HG02938 (cell line): ENCODE data around the gene FST.

ENCODE experiments used
- ATAC-seq: cut with Tn5 transposase; IDR thresholded peaks from one replicate; pipeline ENCODE4 v1.9.1; 2021; ENCODE audit warnings: mild to moderate bottlenecking, moderate library complexity; ENCODE audit not compliant: unreplicated experiment

The FST gene

GRCh38 chr5:53480416-53481158, at the start of gene FST:
FST (plus strand) TSS chr5:53480629; CDS start chr5:53480792, 163 bp downstream.
- ATAC-seq = no peak

GRCh38 chr5:53431665-53432064, 48.8 kb upstream of the FST start:
- ATAC-seq = no peak

- ATAC-seq = no peak
Observed at GRCh38 chr5:53433026-53433425, 47.4 kb upstream of the FST start.

- no peak for ATAC-seq
Observed at GRCh38 chr5:53434541-53434940, 45.9 kb upstream of the FST start.

- ATAC-seq = no peak
Observed at GRCh38 chr5:53436480-53437191, 43.8 kb upstream of the FST start.

GRCh38 chr5:53438079-53438478, 42.4 kb upstream of the FST start:
- ATAC-seq = no peak

GRCh38 chr5:53438486-53439472, 41.6 kb upstream of the FST start:
- no peak for ATAC-seq

- ATAC-seq = no peak
Observed at GRCh38 chr5:53442961-53443360, 37.5 kb upstream of the FST start.

- ATAC-seq = no peak
Observed at GRCh38 chr5:53445569-53445968, 34.9 kb upstream of the FST start.

GRCh38 chr5:53446908-53447307, 33.5 kb upstream of the FST start:
- no peak for ATAC-seq

GRCh38 chr5:53448851-53449250, 31.6 kb upstream of the FST start:
- ATAC-seq = no peak

- no peak for ATAC-seq
Observed at GRCh38 chr5:53453898-53454718, 26.3 kb upstream of the FST start.

- ATAC-seq = no peak
Observed at GRCh38 chr5:53454719-53455000, 25.8 kb upstream of the FST start.

GRCh38 chr5:53456366-53456765, 24.1 kb upstream of the FST start:
- no peak for ATAC-seq

- no peak for ATAC-seq
Observed at GRCh38 chr5:53463909-53464621, 16.4 kb upstream of the FST start.

GRCh38 chr5:53464722-53465121, 15.7 kb upstream of the FST start:
- ATAC-seq = no peak

GRCh38 chr5:53469946-53470687, 10.3 kb upstream of the FST start:
- ATAC-seq = no peak

- no peak for ATAC-seq
Observed at GRCh38 chr5:53472279-53472678, 8.2 kb upstream of the FST start.
